Uterus (tissue), 2 donors: Measurements from ENCODE around the gene OR13C4.

Experiments
- POLR2A ChIP-seq, 2 donors: fragments of 450-650 bp; IDR thresholded peaks; one replicate each; pipeline ENCODE4 v1.6.1; 2016; ENCODE audit warnings: antibody characterized with exemption in 2 of 2, mild to moderate bottlenecking in 1 of 2, moderate library complexity in 1 of 2
- TF ChIP-seq, protein P1 (sequence below), 4 experiments: fragments of 200-600 bp in 2 of 4; fragments of 450-650 bp in 2 of 4; sonication (generic) in 2 of 4; IDR thresholded peaks; one replicate each; pipeline ENCODE4 v1.5.1; 2016 to 2019; ENCODE audit warnings: antibody characterized with exemption in 4 of 4, mild to moderate bottlenecking in 2 of 4, moderate library complexity in 1 of 4

DNA sequence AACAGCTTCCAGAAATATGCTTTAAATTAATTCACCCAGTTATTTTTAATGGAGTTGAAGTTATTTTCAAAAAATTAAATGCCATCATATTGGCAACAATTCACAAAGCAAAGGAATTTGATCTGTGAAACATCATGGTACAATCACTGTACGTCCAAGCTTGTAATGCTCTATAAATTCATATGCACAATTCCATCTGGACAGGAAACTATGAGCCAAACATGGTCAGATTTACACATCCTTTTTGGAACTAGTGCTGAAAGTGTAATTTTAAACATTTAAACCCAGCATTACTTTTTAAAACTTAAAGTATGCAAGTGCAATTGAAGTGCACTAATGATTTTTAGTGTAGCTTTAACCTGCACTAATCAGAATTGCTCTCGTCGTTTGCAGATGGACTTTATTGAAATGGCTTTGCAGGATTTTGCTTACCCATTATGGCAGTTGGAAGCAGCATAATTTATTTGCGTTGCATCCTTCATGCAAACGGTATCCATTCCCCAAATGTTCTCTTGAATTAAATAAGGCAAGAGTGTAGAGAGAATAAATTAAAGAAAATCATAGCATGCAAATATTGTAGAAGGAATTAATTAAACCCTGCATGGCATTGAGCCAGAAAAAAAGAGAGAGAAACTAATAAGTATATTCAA lies 44.0 kb downstream of the OR13C4 start:
- TF ChIP-seq, protein P1, sequence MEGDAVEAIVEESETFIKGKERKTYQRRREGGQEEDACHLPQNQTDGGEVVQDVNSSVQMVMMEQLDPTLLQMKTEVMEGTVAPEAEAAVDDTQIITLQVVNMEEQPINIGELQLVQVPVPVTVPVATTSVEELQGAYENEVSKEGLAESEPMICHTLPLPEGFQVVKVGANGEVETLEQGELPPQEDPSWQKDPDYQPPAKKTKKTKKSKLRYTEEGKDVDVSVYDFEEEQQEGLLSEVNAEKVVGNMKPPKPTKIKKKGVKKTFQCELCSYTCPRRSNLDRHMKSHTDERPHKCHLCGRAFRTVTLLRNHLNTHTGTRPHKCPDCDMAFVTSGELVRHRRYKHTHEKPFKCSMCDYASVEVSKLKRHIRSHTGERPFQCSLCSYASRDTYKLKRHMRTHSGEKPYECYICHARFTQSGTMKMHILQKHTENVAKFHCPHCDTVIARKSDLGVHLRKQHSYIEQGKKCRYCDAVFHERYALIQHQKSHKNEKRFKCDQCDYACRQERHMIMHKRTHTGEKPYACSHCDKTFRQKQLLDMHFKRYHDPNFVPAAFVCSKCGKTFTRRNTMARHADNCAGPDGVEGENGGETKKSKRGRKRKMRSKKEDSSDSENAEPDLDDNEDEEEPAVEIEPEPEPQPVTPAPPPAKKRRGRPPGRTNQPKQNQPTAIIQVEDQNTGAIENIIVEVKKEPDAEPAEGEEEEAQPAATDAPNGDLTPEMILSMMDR (IDR thresholded peaks at IDR 0.05): no peak
- no peak for TF ChIP-seq POLR2A (IDR thresholded peaks at IDR 0.05)
